Stimulated activated naive CD4-positive, alpha-beta T cell treated with Interleukin-2 at 50 U/mL for 16 hours (primary cell): ENCODE measurements around the gene KRTAP3-1.

Source experiments
- DNase-seq: peaks from one replicate; lab custom pipeline; 2025; lab: John Stamatoyannopoulos, UW

KRTAP3-1 gene

DNA sequence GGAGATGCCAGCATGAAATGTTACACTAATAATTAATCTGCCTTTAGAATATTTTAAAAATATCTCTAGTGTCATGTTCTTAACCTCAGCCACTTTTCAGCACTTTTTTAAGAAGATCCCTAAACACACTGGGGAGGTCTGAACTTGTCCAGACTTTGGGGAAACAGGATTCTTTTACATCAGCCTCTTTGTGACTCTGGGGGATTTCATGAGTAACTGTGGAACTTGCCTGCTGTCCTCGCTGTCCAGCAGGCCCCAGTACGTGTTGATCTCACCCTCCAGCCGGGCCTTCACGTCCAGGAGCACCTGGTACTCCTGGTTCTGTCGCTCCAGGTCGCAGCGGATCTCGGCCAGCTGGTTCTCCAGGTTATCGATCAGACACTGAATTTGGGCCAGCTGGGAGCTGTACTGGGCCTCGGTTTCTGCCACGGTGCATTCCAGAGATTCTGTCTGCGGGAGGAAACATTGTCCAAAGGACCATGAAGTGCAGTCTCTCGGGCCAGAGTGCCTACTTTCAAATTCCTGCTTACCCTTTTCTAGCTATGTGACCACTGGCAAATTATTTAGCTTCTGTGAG, 30.3 kb downstream of the KRTAP3-1 start:
- DNase-seq, result no peak

DNA sequence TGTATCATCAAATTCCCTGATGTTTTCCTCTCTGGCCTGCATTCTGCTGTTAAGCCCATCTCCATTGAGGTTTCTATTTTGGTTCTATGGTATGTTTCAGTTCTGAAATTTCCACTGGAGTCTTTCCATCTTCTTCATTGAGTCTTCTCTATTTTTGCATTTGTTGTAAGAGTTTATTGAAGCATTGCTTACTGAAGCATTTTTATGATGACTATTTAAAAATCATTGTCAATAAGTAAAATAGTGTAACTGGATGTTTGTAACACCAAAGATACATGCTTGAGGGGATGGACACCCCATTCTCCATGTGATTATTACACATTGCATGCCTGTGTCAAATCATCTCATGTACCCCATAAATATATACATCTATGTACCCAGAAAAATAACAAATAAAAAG, 33.4 kb downstream of the KRTAP3-1 start:
- no peak for DNase-seq

DNA sequence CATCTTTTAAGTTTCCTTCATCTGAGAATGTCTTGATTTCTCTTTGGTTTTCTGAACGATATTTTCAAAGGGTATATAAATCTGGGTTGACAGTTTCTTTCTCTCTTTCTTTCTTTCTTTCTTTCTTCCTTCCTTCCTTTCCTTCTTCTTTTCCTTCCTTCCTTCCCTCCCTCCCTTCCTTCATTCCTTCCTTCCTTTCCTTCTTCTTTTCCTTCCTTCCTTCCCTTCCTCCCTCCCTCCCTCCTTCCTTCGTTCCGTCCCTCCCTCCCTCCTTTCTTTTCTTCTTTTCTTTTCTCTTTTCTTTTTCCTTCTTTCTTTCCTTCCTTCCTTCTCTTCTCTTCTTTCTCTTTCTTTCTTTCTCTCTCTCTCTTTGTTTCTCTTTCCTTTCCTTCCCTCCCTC, 34.6 kb downstream of the KRTAP3-1 start:
- DNase-seq, result no peak

DNA sequence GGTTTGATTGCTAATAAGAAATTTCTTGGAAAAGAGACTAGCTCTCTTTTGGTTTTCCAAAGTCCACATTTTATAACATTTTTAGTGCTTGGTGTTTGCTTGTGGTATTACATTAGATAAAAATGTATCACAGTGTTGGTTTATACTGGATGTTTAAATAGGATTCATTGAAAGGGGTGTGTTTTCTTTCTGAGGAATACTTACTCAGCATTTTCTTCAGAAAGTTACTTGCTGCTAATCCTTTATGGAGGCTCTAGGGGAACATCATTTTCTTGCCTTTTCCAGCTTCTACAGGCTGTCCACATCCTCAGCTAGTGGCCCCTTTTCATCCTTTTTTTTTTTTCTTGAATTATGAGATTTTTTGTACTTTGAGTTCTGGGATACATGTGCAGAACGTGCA, 41.3 kb downstream of the KRTAP3-1 start:
- DNase-seq, result no peak

DNA sequence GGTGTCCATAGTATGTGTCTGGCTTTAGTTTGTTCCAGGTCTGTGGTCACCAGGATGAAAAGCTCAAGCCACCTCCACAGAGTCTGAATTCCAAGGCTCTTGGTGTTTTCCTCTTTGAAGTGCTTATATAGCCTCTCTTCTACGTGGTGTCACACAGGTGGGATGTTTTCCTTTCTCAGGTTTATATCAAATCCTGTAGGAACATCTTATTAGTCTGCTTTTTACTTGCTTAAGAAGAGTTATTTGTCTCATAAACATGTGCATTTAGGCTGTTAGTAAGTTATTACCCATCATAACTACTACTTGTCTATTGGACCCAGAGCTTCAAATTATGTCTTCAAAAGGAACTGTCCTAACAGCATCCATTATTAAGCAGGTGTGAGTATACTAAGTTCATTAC, 42.1 kb downstream of the KRTAP3-1 start, which contains the start of gene KRT39:
Gene KRT39 (minus strand): TSS at position 101 of the 400 bp plus-strand sequence. CDS start 92 bp downstream, at position 9.
- DNase-seq, result no peak

DNA sequence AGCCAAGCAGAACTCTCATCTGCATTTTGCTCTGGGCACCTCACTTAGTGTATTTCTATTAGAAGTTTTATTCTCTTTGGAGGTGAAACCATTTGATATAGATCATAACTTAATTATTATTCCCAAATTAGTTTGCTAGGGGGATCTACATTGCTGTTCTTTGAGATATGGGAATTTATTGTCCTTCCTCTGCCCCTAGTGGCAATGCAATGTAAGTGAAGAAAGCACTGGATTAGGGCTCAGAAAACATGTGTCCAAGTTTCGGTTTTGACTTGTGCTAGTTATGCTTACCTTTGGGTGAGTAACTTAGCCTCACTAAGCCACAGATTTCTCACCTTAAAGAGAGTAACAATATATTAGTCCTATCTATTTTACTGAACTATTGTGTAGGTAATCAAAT, 45.1 kb downstream of the KRTAP3-1 start:
- DNase-seq, result no peak

DNA sequence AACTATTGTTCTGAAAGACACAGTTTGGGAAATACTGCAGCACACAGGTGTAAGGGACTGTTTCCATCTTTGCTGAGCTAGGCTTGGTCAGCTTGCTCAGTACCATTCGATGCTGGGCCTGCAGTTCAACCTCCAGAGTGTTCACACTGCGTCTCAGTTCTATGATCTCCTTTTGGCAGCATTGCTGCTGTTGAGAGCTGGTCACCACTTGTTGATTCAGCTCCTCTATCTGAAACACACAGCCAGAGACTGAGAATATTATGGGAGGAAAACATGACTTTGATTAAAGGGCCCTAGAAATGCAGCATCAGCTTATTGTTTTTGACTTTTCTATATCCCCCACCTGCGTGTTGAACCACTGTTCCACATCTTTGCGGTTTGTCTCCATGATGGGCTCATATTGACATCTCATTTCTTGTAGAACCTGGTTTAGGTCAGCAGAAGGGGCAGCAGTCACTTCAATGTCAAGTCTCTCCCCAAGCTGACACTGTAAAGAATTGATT, 46.8 kb downstream of the KRTAP3-1 start:
- no peak for DNase-seq

DNA sequence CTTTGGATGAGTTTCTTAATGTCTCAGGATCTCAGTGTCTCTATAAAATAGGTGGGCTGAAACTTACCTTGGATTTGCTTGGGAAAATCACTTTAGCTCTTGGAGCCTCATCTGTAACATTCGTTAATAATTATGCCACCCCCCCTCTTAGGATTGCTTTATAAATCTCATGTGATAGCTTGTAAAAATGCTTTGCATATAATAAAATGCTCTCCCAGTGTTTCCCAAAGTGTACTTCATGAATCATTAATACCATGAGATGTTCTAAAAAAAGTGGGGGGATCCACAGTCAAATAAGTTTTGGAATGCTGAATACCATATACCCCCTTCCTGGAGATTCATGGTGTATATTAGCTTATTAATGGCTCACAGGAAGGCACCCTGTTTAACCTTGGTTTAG, 47.3 kb downstream of the KRTAP3-1 start:
- DNase-seq, result no peak

DNA sequence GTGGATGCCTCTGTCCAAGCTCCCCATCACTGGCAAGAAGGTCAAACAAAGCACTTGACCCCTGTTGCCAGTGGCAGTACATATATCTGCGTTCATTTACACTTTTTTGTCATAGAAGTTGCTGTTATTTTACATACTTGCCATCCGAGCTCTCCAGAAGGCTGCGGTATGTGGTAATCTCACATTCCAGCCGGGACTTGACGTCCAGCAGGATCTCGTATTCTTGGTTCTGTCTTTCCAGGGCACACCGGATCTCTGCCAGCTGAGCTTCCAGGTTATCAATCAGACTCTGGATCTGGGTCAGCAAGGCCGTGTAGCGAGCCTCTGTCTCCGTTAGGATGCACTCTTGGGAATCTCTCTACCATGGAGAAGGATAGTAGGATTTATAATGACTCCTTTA, 48.8 kb downstream of the KRTAP3-1 start:
- no peak for DNase-seq
